Fibroblast of villous mesenchyme (primary cell): ENCODE measurements around the gene CLMN. TPM values are rescaled to one million over a fixed set of nuclear protein-coding genes. Genes with fewer than 3 reads are reported as not detected.

Experiments
- DNase-seq: peaks from one replicate; pipeline ENCODE4 v3.0.0-alpha.2; 2010; ENCODE audit warnings: low read depth
- H3K4me3 ChIP-seq: 2 replicates; pipeline ENCODE4 v1.5.1; 2011; ENCODE audit warnings: low read depth, mild to moderate bottlenecking, low read length
- total RNA-seq: library from RNA; depleted of rRNA; stranded (reverse); fragments of >200 nt; gene quantifications from 2 replicates; pipeline ENCODE4 v1.2.3, GENCODE V29; 2012
- TF ChIP-seq, protein P1 (sequence below): IDR thresholded peaks from 2 replicates; pipeline ENCODE4 v1.5.1; 2012; ENCODE audit warnings: low read depth, mild to moderate bottlenecking, low read length; ENCODE audit not compliant: insufficient read depth

Gene CLMN
- total RNA-seq, 1 donor, result 0.43 TPM

DNA sequence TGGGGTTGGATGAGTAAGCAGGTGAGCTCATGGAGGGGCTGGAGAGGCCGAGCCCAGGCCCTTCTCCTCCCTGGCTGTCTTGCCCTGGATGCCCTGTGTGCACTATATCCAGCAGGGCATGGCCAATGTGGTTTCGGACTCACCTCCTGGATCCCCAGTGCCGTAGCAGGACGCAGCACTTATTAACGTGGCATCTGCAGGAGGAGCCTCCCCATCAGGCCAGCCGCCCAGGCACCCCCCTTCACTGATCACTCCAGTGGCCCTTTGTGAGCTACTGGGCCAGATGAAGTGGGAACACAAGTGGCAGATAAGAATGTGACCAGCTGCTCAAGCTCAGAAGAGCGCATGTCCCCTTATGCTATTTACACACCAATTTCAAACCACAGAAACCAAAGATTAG is 119.3 kb downstream of the CLMN start:
- TF ChIP-seq, protein P1, sequence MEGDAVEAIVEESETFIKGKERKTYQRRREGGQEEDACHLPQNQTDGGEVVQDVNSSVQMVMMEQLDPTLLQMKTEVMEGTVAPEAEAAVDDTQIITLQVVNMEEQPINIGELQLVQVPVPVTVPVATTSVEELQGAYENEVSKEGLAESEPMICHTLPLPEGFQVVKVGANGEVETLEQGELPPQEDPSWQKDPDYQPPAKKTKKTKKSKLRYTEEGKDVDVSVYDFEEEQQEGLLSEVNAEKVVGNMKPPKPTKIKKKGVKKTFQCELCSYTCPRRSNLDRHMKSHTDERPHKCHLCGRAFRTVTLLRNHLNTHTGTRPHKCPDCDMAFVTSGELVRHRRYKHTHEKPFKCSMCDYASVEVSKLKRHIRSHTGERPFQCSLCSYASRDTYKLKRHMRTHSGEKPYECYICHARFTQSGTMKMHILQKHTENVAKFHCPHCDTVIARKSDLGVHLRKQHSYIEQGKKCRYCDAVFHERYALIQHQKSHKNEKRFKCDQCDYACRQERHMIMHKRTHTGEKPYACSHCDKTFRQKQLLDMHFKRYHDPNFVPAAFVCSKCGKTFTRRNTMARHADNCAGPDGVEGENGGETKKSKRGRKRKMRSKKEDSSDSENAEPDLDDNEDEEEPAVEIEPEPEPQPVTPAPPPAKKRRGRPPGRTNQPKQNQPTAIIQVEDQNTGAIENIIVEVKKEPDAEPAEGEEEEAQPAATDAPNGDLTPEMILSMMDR, result no peak
- no peak for DNase-seq

DNA sequence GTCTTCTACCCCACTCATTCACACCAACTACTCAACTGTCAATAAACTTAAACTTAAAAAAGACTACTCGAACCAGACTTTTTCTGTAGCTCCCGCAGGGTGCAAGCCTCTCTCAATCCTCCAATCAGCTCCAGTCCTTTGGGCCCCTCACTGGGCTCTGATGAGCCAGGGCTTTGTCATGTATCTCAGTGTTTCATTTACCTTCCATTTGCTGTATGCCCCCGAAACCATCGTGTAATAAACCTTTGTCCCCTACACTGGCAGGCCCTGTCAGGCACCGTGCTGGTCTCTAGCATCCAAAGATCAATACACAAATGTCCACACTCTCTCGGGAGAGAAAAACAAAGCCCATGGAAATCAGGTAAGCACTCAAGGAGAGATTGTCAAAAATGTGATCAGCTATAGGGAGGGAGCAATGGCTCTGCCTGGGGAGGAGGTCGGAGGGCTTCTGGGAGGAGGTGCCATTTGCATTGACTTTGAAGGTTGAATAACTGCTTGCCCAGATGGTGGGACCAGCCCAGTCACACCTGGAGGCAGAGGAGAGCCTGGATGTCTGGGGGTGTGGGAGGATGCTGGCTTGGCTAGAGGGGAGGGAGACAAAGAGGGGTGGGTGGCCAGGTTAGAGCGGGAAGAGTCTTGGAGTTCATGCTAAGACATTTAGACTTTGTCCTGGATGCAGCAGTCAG is 120.3 kb downstream of the CLMN start:
- H3K4me3 ChIP-seq, result no peak overlapping the region
- TF ChIP-seq, protein P1, result no peak
- DNase-seq, result no peak

More for the DNA sequence above, 119.3 kb downstream of the CLMN start:
- no peak overlapping the region for H3K4me3 ChIP-seq

DNA sequence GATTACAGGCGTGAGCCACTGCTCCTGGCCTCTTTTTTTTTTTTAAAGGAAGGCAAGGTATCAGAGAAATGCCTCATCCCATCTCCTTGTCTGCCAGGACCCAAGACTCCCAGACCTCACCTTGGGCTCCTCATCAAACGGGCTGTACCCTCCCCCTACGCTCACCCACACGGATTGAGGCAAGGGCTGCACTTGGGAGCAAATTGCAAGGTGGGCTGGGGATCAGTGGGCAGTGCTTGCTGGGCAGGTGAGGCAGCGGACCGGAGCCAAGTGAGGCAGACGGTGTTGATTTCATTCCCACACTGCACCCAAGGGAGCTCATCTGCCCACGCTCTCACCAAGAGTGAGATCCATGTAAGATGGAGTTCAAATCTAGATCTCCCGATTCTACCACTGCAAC is 121.4 kb downstream of the CLMN start:
- no peak for DNase-seq
- TF ChIP-seq, protein P1, result no peak
- H3K4me3 ChIP-seq, result no peak overlapping the region

DNA sequence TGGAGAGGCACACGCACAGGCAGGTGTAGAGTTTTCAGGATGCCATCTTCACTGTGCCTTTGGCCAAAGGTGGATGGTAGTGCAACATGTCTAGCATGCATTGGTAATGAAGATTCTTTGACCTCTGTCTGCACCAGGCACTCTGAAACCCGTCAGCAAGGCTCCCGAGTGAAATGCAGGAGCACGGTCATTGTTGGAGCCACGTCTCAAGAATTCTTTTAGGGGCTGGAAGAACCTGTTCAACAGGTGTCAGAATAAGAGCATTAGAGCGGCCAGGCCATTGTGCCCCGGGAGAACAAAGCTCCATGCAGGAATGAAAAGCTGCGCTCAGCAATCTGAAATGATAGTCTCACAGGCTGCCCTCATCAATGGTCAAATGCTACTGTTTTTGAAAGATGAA is 122.2 kb downstream of the CLMN start:
- DNase-seq, result no peak
- TF ChIP-seq, protein P1, result no peak
- H3K4me3 ChIP-seq, result no peak overlapping the region

DNA sequence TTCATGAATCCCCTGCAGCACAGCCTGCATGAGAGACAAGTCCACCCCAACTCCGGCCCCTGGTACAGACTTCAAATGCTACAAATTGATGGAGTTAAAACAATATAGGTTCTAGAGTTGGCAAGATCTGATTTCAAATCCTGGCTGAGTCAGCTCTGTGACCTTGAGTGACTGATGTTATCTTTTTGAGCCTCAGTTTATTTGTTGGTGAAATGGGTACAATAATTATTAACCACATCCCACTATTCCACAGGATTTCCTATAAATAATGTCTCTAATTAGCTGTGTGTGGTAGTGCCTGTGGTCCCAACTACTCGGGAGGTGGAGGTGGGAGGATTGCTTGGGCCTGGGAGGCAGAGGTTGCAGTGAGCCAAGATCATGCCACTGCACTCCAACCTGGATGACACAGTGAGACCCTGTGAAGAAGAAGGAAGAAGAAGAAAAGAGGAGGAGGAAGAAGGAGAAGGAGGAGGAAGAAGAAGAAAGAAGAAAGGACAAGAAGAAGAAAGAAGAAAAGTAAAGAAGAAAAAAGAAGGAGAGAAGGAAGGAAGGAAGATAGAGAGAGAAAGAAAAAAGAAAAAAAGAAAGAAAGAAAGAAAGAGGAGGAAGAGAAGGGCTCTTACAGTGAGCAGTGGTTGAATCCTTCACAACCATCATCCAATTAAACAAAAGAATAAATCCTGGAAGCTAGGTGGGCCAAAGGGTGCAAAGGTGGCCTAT is 122.7 kb downstream of the CLMN start:
- no peak overlapping the region for H3K4me3 ChIP-seq
- no peak for DNase-seq
- TF ChIP-seq, protein P1, result no peak

DNA sequence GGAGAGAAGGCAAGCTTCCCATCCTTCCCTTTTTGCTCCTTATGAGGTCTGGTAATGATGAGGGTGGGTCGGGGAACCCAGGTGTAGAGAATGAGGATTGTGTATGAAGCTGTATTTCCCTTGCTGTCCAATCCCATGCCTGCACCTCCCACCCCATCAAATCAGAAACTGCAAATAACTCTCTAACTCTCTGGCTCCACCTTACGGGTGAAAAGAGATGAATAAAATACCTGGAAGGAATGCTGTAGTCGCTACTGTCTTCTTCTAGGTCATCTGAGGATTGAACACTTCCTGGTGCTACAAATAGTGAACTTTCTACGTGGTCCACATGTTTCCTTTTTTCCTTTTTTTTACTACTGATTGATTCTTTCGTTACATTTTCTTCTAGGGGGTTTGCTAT is 123.4 kb downstream of the CLMN start:
- TF ChIP-seq, protein P1, result no peak
- DNase-seq, result no peak
- H3K4me3 ChIP-seq, result no peak overlapping the region
